ENCODE measurements around the gene LRRK2.

- TF ChIP-seq CTCF (IDR thresholded peaks at IDR 0.05) (no peak), POLR2A (IDR thresholded peaks at IDR 0.05) (no peak), POLR2AphosphoS5 (IDR thresholded peaks at IDR 0.05; ENCODE audit: insufficient read depth in 1 of 2, low read depth in 1 of 2) (no peak)
Observed at GRCh38 chr12:40338621-40339020, 113.8 kb downstream of the LRRK2 start.

Data from vagina (tissue), 2 donors.